ENCODE data around the gene TMPRSS13.

Gene TMPRSS13

DNA sequence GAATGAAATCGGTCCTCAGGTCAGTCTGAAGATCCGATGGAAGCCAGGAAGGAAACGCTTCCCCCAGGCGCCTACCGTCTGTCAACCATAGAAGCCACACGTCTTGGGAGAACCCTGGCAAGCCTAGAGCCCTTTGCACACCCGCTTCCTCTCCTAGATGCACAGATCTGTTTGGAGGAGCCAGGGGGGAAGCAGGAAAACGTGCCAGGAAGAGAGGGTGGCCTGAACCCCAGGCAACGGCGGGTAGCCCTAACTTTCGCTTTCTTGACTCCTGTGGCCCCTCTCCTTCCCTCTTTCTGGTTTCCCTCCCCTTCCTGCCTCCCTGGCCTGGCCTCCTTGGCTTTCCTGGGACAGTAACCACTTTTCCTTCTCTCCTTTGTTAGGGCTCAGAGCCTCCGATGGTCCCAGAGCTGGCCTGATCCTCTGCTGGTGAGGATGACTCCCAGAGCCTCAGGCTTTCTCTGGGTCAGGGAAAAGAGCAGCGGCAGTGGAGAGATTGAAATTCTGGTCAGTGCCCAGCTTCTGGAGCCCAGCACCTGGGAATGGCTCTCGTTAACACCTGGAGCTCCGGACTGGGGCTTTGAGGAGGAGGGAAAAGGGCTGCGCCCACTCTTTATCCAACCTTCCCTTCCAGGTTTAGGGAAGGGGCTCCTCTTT lies 54.8 kb downstream of the TMPRSS13 start:
- no peak overlapping the region for H3K27ac ChIP-seq (ENCODE audit: low read depth, low read length)
- peaks cover 0 to 21% of the 10 kb centered on the region in 2 donors for H3K4me1 ChIP-seq (ENCODE audit: control insufficient read depth in 1 of 2, insufficient read depth in 2 of 2, low read length in 2 of 2)
- H3K27me3 ChIP-seq (ENCODE audit: control insufficient read depth in 1 of 2, insufficient read depth in 2 of 2, low read length in 2 of 2), result peaks cover 40 to 56% of the 10 kb centered on the region in 2 donors
- no peak overlapping the region for H3K9ac ChIP-seq (ENCODE audit: low read depth in 1 of 2, low read length in 2 of 2)
- H3K4me3 ChIP-seq (ENCODE audit: low read depth in 1 of 2, low read length in 2 of 2), result peak overlapping the region in 1 of 2 donors; percentile 1
- H3K36me3 ChIP-seq (ENCODE audit: control insufficient read depth in 1 of 2, insufficient read depth in 2 of 2, low read length in 2 of 2), result no peaks in the 10 kb centered on the region
- no peaks in the 10 kb centered on the region for H3K9me3 ChIP-seq (ENCODE audit: control insufficient read depth in 1 of 2, low read length in 2 of 2)

DNA sequence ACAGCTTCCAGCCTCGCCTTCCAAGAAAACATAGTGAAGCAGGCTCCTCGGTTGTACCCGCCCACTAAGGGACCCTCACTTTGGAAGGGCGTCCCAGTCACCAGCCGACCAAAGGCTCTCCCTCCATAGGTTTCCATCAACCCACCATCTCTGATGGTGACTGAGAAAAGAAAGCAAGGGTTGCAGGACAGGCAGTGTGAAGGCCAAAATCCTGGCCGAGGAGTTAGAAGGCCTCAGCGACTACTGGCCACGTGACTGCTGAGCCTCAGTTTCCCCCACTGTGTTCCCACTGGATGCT lies 55.4 kb downstream of the TMPRSS13 start:
- Histone ChIP-seq H3K9me3 (ENCODE audit: control insufficient read depth in 1 of 2, low read length in 2 of 2) (no peaks in the 10 kb centered on the region), H3K4me3 (ENCODE audit: low read depth in 1 of 2, low read length in 2 of 2) (no peak overlapping the region), H3K36me3 (ENCODE audit: control insufficient read depth in 1 of 2, insufficient read depth in 2 of 2, low read length in 2 of 2) (no peaks in the 10 kb centered on the region), H3K27me3 (ENCODE audit: control insufficient read depth in 1 of 2, insufficient read depth in 2 of 2, low read length in 2 of 2) (peaks cover 40 to 50% of the 10 kb centered on the region in 2 donors), H3K9ac (ENCODE audit: low read depth in 1 of 2, low read length in 2 of 2) (no peak overlapping the region), H3K27ac (ENCODE audit: low read depth, low read length) (no peak overlapping the region), H3K4me1 (ENCODE audit: control insufficient read depth in 1 of 2, insufficient read depth in 2 of 2, low read length in 2 of 2) (peaks cover 0 to 21% of the 10 kb centered on the region in 2 donors)

DNA sequence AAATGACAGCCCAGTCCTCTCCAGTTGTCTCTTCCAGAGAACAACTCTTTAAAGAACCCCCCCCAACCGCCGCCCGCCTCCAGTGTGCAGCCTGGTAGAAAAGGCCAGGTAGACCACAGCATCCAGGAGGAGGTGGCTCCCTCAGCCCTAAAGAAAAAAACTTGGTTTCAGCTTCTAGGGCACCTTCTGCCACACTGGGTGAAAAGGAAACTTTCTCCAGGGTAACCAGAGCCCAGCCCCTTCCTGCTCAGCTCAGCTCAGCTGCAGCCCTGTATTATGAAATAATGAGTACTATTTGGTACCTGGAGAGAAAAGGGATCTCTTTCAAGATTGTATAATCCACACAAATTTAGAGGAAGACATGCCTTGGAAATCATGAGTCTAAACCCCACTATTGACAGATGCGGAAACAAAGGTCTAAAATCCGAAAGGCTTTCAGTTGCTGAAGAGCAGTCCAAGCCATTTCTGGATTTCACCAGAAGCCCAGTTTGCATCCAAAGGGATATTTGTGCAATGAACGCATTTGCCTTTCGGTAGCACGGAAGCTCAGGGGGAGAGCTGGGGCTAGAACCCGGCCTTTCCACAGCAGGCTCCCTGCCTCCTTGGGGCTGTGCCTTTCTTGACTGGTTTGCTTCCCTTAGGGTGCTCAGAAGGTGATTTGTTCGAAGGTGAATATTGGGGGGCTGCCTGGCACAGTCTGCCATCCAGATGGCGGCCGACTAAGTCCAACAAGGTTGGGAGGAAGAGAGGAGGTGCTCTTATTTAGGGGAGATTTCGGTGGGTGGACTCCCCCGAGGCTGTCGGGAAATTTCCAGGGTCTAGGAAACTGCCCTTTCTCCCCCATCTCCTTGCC lies 56.0 kb downstream of the TMPRSS13 start:
- no peaks in the 10 kb centered on the region for H3K9me3 ChIP-seq (ENCODE audit: control insufficient read depth in 1 of 2, low read length in 2 of 2)
- H3K27me3 ChIP-seq (ENCODE audit: control insufficient read depth in 1 of 2, insufficient read depth in 2 of 2, low read length in 2 of 2), result peaks cover 35 to 44% of the 10 kb centered on the region in 2 donors
- no peak overlapping the region for H3K27ac ChIP-seq (ENCODE audit: low read depth, low read length)
- no peaks in the 10 kb centered on the region for H3K36me3 ChIP-seq (ENCODE audit: control insufficient read depth in 1 of 2, insufficient read depth in 2 of 2, low read length in 2 of 2)
- no peak overlapping the region for H3K4me3 ChIP-seq (ENCODE audit: low read depth in 1 of 2, low read length in 2 of 2)
- no peak overlapping the region for H3K9ac ChIP-seq (ENCODE audit: low read depth in 1 of 2, low read length in 2 of 2)
- peaks cover 0 to 21% of the 10 kb centered on the region in 2 donors for H3K4me1 ChIP-seq (ENCODE audit: control insufficient read depth in 1 of 2, insufficient read depth in 2 of 2, low read length in 2 of 2)

- no peak overlapping the region for H3K27ac ChIP-seq (ENCODE audit: low read depth, low read length)
Measured at GRCh38 chr11:117872420-117872961, 56.7 kb downstream of the TMPRSS13 start.

DNA sequence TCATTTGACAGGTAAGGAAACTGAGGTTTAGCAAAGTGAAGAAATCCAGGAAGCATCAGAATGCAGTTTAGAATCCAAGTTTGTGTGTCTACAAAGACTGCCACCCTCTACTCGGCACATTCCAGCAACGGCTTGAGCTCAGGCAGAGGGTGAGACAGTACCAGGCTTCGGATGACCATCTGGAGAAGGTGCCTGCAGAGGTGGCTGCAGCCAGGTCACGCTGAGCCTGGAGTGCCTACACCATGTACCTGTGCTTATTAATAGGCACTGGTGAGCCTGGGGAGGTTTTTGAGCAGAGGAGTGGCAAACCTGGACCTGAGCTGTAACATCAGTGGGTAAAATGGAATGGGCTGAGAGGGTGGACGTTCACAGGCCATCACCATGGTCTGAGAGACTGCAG lies 57.4 kb downstream of the TMPRSS13 start:
- Histone ChIP-seq H3K9ac (ENCODE audit: low read depth in 1 of 2, low read length in 2 of 2) (no peak overlapping the region), H3K27ac (ENCODE audit: low read depth, low read length) (no peak overlapping the region)

More at GRCh38 chr11:117872420-117872961, 56.7 kb downstream of the TMPRSS13 start:
- Histone ChIP-seq H3K36me3 (ENCODE audit: control insufficient read depth in 1 of 2, insufficient read depth in 2 of 2, low read length in 2 of 2) (no peaks in the 10 kb centered on the region), H3K9me3 (ENCODE audit: control insufficient read depth in 1 of 2, low read length in 2 of 2) (no peaks in the 10 kb centered on the region), H3K4me1 (ENCODE audit: control insufficient read depth in 1 of 2, insufficient read depth in 2 of 2, low read length in 2 of 2) (peaks cover 0 to 21% of the 10 kb centered on the region in 2 donors), H3K4me3 (ENCODE audit: low read depth in 1 of 2, low read length in 2 of 2) (no peak overlapping the region), H3K9ac (ENCODE audit: low read depth in 1 of 2, low read length in 2 of 2) (no peak overlapping the region), H3K27me3 (ENCODE audit: control insufficient read depth in 1 of 2, insufficient read depth in 2 of 2, low read length in 2 of 2) (peaks cover 29 to 38% of the 10 kb centered on the region in 2 donors)

DNA sequence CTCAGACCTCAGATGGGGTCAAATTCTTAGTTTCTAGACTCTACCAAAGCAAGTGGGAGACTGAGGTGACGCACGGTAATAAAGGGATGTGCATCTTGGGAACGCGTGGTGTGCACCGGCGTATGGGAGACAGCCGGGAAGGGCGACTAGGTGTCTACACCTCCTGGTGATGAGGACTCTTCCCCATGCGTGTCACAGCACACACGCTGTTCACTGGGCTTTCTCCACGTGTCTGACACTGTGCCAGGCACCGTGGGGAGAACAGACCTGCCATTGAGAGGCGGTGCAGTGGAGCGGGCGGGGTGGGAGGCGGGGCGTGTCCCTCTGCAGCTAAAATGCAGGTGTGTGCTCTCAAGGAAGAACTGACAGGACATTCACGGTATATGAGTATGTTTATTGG lies 58.0 kb downstream of the TMPRSS13 start:
- H3K9me3 ChIP-seq (ENCODE audit: control insufficient read depth in 1 of 2, low read length in 2 of 2), result no peaks in the 10 kb centered on the region
- H3K4me3 ChIP-seq (ENCODE audit: low read depth in 1 of 2, low read length in 2 of 2), result no peak overlapping the region
- H3K4me1 ChIP-seq (ENCODE audit: control insufficient read depth in 1 of 2, insufficient read depth in 2 of 2, low read length in 2 of 2), result peaks cover 0 to 15% of the 10 kb centered on the region in 2 donors
- no peaks in the 10 kb centered on the region for H3K36me3 ChIP-seq (ENCODE audit: control insufficient read depth in 1 of 2, insufficient read depth in 2 of 2, low read length in 2 of 2)
- H3K27me3 ChIP-seq (ENCODE audit: control insufficient read depth in 1 of 2, insufficient read depth in 2 of 2, low read length in 2 of 2), result peaks cover 19 to 26% of the 10 kb centered on the region in 2 donors
- H3K27ac ChIP-seq (ENCODE audit: low read depth, low read length), result no peak overlapping the region
- H3K9ac ChIP-seq (ENCODE audit: low read depth in 1 of 2, low read length in 2 of 2), result no peak overlapping the region

More for the DNA sequence above, 57.4 kb downstream of the TMPRSS13 start:
- H3K4me1 ChIP-seq (ENCODE audit: control insufficient read depth in 1 of 2, insufficient read depth in 2 of 2, low read length in 2 of 2), result peaks cover 0 to 18% of the 10 kb centered on the region in 2 donors
- H3K27me3 ChIP-seq (ENCODE audit: control insufficient read depth in 1 of 2, insufficient read depth in 2 of 2, low read length in 2 of 2), result peaks cover 22 to 31% of the 10 kb centered on the region in 2 donors
- H3K9me3 ChIP-seq (ENCODE audit: control insufficient read depth in 1 of 2, low read length in 2 of 2), result no peaks in the 10 kb centered on the region
- H3K36me3 ChIP-seq (ENCODE audit: control insufficient read depth in 1 of 2, insufficient read depth in 2 of 2, low read length in 2 of 2), result no peaks in the 10 kb centered on the region
- no peak overlapping the region for H3K4me3 ChIP-seq (ENCODE audit: low read depth in 1 of 2, low read length in 2 of 2)

GRCh38 chr11:117870103-117870952 lies 58.9 kb downstream of the TMPRSS13 start:
- Histone ChIP-seq H3K36me3 (ENCODE audit: control insufficient read depth in 1 of 2, insufficient read depth in 2 of 2, low read length in 2 of 2) (no peaks in the 10 kb centered on the region), H3K4me3 (ENCODE audit: low read depth in 1 of 2, low read length in 2 of 2) (no peak overlapping the region), H3K4me1 (ENCODE audit: control insufficient read depth in 1 of 2, insufficient read depth in 2 of 2, low read length in 2 of 2) (peaks cover 0 to 7% of the 10 kb centered on the region in 2 donors), H3K27ac (ENCODE audit: low read depth, low read length) (no peak overlapping the region), H3K9ac (ENCODE audit: low read depth in 1 of 2, low read length in 2 of 2) (no peak overlapping the region), H3K27me3 (ENCODE audit: control insufficient read depth in 1 of 2, insufficient read depth in 2 of 2, low read length in 2 of 2) (peaks cover 10 to 18% of the 10 kb centered on the region in 2 donors), H3K9me3 (ENCODE audit: control insufficient read depth in 1 of 2, low read length in 2 of 2) (no peaks in the 10 kb centered on the region)

GRCh38 chr11:117869604-117870003 lies 59.6 kb downstream of the TMPRSS13 start:
- Histone ChIP-seq H3K27me3 (ENCODE audit: control insufficient read depth in 1 of 2, insufficient read depth in 2 of 2, low read length in 2 of 2) (peaks cover 4 to 12% of the 10 kb centered on the region in 2 donors), H3K4me1 (ENCODE audit: control insufficient read depth in 1 of 2, insufficient read depth in 2 of 2, low read length in 2 of 2) (no peaks in the 10 kb centered on the region), H3K4me3 (ENCODE audit: low read depth in 1 of 2, low read length in 2 of 2) (no peak overlapping the region), H3K36me3 (ENCODE audit: control insufficient read depth in 1 of 2, insufficient read depth in 2 of 2, low read length in 2 of 2) (no peaks in the 10 kb centered on the region), H3K27ac (ENCODE audit: low read depth, low read length) (no peak overlapping the region), H3K9ac (ENCODE audit: low read depth in 1 of 2, low read length in 2 of 2) (no peak overlapping the region), H3K9me3 (ENCODE audit: control insufficient read depth in 1 of 2, low read length in 2 of 2) (no peaks in the 10 kb centered on the region)

GRCh38 chr11:117868815-117869561 lies 60.2 kb downstream of the TMPRSS13 start:
- Histone ChIP-seq H3K9ac (ENCODE audit: low read depth in 1 of 2, low read length in 2 of 2) (no peak overlapping the region), H3K4me1 (ENCODE audit: control insufficient read depth in 1 of 2, insufficient read depth in 2 of 2, low read length in 2 of 2) (no peaks in the 10 kb centered on the region), H3K4me3 (ENCODE audit: low read depth in 1 of 2, low read length in 2 of 2) (no peak overlapping the region), H3K27me3 (ENCODE audit: control insufficient read depth in 1 of 2, insufficient read depth in 2 of 2, low read length in 2 of 2) (peaks cover 4 to 9% of the 10 kb centered on the region in 2 donors), H3K36me3 (ENCODE audit: control insufficient read depth in 1 of 2, insufficient read depth in 2 of 2, low read length in 2 of 2) (no peaks in the 10 kb centered on the region), H3K9me3 (ENCODE audit: control insufficient read depth in 1 of 2, low read length in 2 of 2) (no peaks in the 10 kb centered on the region), H3K27ac (ENCODE audit: low read depth, low read length) (no peak overlapping the region)

All from duodenal mucosa (tissue), 2 donors.